Caco-2 (cell line): ENCODE results near the gene PLA2G12A. TPM values are rescaled to one million over a fixed set of nuclear protein-coding genes. Genes with fewer than 3 reads are reported as not detected.

ENCODE experiments used
- BruUV-seq: library from RNA; stranded (reverse); fragments of 400-500 nt; replicated peaks from 2 replicates; lab custom pipeline; 2021; lab: Mats Ljungman, UMichigan
- CTCF ChIA-PET: fragments of 300-600 bp; sonication (Branson Sonifier 250); formaldehyde crosslinking; loops from one replicate; lab custom pipeline; 2022; ENCODE audit warnings: antibody characterized with exemption; lab: Charles Lee
- POLR2A ChIA-PET: fragments of 300-600 bp; sonication (Branson Sonifier 250); formaldehyde crosslinking; loops from one replicate; lab custom pipeline; 2022; ENCODE audit warnings: antibody characterized with exemption; lab: Charles Lee
- DNase-seq, 2 experiments: peaks; one replicate each; pipeline versions ENCODE4 v3.0.0 to v3.0.0-alpha.2; 2020 to 2022
- H3K27me3 ChIP-seq: replicated peaks from 2 replicates; pipeline ENCODE4 v1.6.0; 2011; ENCODE audit warnings: low read length; ENCODE audit not compliant: control insufficient read depth, insufficient read depth
- H3K36me3 ChIP-seq: 2 replicates; pipeline ENCODE4 v1.5.1; 2011; ENCODE audit warnings: low read length; ENCODE audit not compliant: control insufficient read depth, insufficient read depth
- H3K4me1 ChIP-seq: fragments of 250-450 bp; sonication (Bioruptor Pico); 2 replicates; pipeline ENCODE4 v1.5.1; 2020; ENCODE audit warnings: mild to moderate bottlenecking
- H3K4me3 ChIP-seq: 2 replicates; pipeline ENCODE4 v1.5.1; 2011; ENCODE audit warnings: low read depth, mild to moderate bottlenecking, control low read depth, low read length
- H3K9me3 ChIP-seq: fragments of 250-450 bp; sonication (Bioruptor Pico); 2 replicates; pipeline ENCODE4 v1.5.1; 2020; ENCODE audit warnings: mild to moderate bottlenecking, moderate library complexity
- H3K27ac Mint-ChIP-seq: one replicate; pipeline ENCODE4 v1.8.0; 2022; ENCODE audit warnings: mixed read lengths; ENCODE audit not compliant: unreplicated experiment
- H3K27me3 Mint-ChIP-seq: one replicate; pipeline ENCODE4 v1.8.0; 2022; ENCODE audit warnings: mixed read lengths; ENCODE audit not compliant: insufficient read depth, unreplicated experiment
- H3K36me3 Mint-ChIP-seq: one replicate; pipeline ENCODE4 v1.8.0; 2022; ENCODE audit warnings: mild to moderate bottlenecking, mixed read lengths; ENCODE audit not compliant: insufficient read depth, unreplicated experiment
- H3K4me1 Mint-ChIP-seq: one replicate; pipeline ENCODE4 v1.8.0; 2022; ENCODE audit warnings: low read depth, mixed read lengths; ENCODE audit not compliant: unreplicated experiment
- H3K4me3 Mint-ChIP-seq: one replicate; pipeline ENCODE4 v1.8.0; 2022; ENCODE audit warnings: mild to moderate bottlenecking, moderate library complexity, mixed read lengths; ENCODE audit not compliant: unreplicated experiment
- H3K9me3 Mint-ChIP-seq: one replicate; pipeline ENCODE4 v1.8.0; 2022; ENCODE audit warnings: mixed read lengths; ENCODE audit not compliant: unreplicated experiment
- intact Hi-C: fragments of 100-400 bp; cut with micrococcal nuclease; formaldehyde crosslinking; loops from one replicate; pipeline ENCODE4 v1.10.0; 2022; ENCODE audit not compliant: unreplicated experiment
- total RNA-seq: library from RNA; stranded (reverse); gene quantifications from 2 replicates; pipeline ENCODE4 v1.2.3, GENCODE V29; 2022
- TF ChIP-seq, protein P1 (sequence below), 2 experiments: fragments of 200-600 bp in 1 of 2; IDR thresholded peaks; 1 replicate in 1 of 2; 2 replicates in 1 of 2; pipeline versions ENCODE4 v1.5.1 to v1.8.0; 2011 to 2022; ENCODE audit warnings: antibody characterized with exemption in 1 of 2, control low read depth in 1 of 2, inconsistent platforms in 1 of 2, low read depth in 1 of 2, low read length in 1 of 2, mild to moderate bottlenecking in 1 of 2, moderate library complexity in 1 of 2; ENCODE audit not compliant: insufficient read depth in 1 of 2, severe bottlenecking in 1 of 2, unreplicated experiment in 1 of 2

Gene PLA2G12A
- total RNA-seq, 1 experiment from 2014 or later, result 34.1 TPM

DNA sequence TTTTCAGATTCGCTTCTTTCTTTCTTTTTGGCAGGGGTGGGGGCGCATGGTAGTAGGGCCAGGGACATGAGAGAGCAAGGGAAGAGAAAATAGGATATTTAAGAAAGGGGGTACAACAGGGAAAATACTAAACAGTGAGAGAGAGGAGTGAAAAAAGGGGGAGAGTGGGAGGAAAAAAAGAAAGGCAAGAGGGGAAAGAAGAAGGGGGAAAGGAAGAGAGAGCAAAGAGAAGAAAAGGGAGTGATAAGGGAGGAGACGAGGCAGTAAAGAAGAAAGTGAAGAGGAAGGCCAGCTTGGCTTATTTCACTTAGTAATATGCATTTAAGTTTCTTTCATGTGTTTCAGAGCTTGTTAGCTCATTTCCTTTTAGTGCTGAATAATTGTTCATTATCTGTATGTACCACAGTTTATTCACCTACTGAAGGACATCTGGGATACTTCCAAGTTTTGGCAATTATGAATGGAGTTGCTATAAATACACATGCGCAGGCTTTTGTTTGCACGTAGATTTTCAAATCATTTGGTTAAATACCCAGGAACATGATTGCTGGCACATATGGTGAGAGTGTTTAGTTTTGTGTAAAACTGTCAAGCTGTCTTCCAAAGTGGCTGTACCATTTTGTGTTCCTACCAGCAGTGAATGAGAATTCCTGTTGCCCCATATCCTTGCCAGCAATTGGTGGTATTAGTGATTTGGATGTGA lies 63.9 kb downstream of the PLA2G12A start:
- POLR2A ChIA-PET, result no interaction called here
- no peak overlapping the region for H3K4me3 ChIP-seq
- no peaks in the 10 kb centered on the region for H3K4me1 ChIP-seq
- no peaks in the 10 kb centered on the region for H3K27me3 ChIP-seq
- no peaks in the 10 kb centered on the region for H3K36me3 Mint-ChIP-seq
- H3K9me3 ChIP-seq, result no peaks in the 10 kb centered on the region
- no peaks in the 10 kb centered on the region for H3K4me1 Mint-ChIP-seq
- H3K27me3 Mint-ChIP-seq, result peaks cover 16% of the 10 kb centered on the region
- intact Hi-C loops, result no loop called here
- no peak for DNase-seq
- H3K9me3 Mint-ChIP-seq, result peaks cover under 1% of the 10 kb centered on the region
- CTCF ChIA-PET, result no interaction called here
- H3K36me3 ChIP-seq, result no peaks in the 10 kb centered on the region
- no peak overlapping the region for H3K27ac Mint-ChIP-seq
- TF ChIP-seq, protein P1, sequence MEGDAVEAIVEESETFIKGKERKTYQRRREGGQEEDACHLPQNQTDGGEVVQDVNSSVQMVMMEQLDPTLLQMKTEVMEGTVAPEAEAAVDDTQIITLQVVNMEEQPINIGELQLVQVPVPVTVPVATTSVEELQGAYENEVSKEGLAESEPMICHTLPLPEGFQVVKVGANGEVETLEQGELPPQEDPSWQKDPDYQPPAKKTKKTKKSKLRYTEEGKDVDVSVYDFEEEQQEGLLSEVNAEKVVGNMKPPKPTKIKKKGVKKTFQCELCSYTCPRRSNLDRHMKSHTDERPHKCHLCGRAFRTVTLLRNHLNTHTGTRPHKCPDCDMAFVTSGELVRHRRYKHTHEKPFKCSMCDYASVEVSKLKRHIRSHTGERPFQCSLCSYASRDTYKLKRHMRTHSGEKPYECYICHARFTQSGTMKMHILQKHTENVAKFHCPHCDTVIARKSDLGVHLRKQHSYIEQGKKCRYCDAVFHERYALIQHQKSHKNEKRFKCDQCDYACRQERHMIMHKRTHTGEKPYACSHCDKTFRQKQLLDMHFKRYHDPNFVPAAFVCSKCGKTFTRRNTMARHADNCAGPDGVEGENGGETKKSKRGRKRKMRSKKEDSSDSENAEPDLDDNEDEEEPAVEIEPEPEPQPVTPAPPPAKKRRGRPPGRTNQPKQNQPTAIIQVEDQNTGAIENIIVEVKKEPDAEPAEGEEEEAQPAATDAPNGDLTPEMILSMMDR (IDR thresholded peaks at IDR 0.05; ENCODE audit: insufficient read depth in 1 of 2, low read depth in 1 of 2, low read length in 1 of 2, severe bottlenecking in 1 of 2, unreplicated experiment in 1 of 2), result no peak
- BruUV-seq, result no TSS peak
- no peak overlapping the region for H3K4me3 Mint-ChIP-seq

DNA sequence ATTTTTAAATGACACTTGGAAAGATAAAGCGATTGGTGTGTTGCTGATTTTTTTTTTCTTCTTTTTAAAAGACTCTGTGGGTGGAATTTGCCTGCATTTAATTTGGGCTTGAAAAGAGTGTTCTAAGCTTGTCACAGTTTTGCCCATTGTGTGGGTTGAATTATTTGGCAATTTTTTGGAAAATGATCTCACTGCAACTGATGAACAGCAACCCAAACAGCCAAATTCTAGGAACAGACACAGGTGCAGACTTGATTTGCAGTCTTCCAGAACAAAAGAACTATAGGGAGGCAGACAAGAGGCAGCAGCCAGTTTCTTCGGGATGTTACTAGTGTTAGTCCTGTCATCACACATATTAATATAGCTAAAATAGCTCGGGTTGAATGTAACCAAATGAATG lies 67.1 kb downstream of the PLA2G12A start:
- no peaks in the 10 kb centered on the region for H3K9me3 Mint-ChIP-seq
- H3K9me3 ChIP-seq, result no peaks in the 10 kb centered on the region
- no peak overlapping the region for H3K27ac Mint-ChIP-seq
- H3K4me1 ChIP-seq, result no peaks in the 10 kb centered on the region
- BruUV-seq, result no TSS peak
- H3K4me3 Mint-ChIP-seq, result no peak overlapping the region
- H3K27me3 ChIP-seq, result no peaks in the 10 kb centered on the region
- ChIA-PET CTCF (interaction anchor here (0.5 kb wide), 1 partner anchor 752 kb away, joined by 3 read pairs; no protein-coding TSS in a partner anchor), POLR2A (no interaction called here)
- H3K27me3 Mint-ChIP-seq, result no peaks in the 10 kb centered on the region
- H3K36me3 ChIP-seq, result no peaks in the 10 kb centered on the region
- intact Hi-C loops, result no loop called here
- no peak overlapping the region for H3K4me3 ChIP-seq
- no peaks in the 10 kb centered on the region for H3K36me3 Mint-ChIP-seq
- DNase-seq, result no peak
- TF ChIP-seq, protein P1 (IDR thresholded peaks at IDR 0.05; ENCODE audit: insufficient read depth in 1 of 2, low read depth in 1 of 2, low read length in 1 of 2, severe bottlenecking in 1 of 2, unreplicated experiment in 1 of 2), result no peak
- H3K4me1 Mint-ChIP-seq, result no peaks in the 10 kb centered on the region

DNA sequence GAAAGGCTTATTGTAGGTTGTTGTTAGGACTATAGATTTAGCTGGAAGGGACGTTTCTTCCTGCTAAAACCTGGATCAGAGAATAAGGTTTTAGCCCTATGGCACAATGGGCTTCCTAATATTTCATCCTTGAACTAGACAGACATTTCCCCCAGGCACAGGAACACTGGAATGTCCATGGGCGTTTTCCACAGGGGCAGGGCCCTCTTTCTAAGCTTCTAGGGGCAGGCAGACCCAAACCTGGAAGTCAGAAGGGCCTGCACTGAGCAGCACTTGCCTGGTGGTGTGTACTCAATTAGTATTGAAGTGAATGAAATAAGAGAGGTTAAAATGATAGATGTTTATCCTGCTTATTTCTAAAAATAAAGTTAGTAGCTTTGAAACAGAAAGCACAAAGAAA lies 67.8 kb downstream of the PLA2G12A start:
- CTCF ChIA-PET, result no interaction called here
- H3K9me3 Mint-ChIP-seq, result no peaks in the 10 kb centered on the region
- POLR2A ChIA-PET, result no interaction called here
- no peak for DNase-seq
- H3K9me3 ChIP-seq, result no peaks in the 10 kb centered on the region
- H3K27me3 ChIP-seq, result no peaks in the 10 kb centered on the region
- H3K27ac Mint-ChIP-seq, result no peak overlapping the region
- no peaks in the 10 kb centered on the region for H3K36me3 ChIP-seq
- intact Hi-C loops, result no loop called here
- no peaks in the 10 kb centered on the region for H3K4me1 ChIP-seq
- H3K4me3 Mint-ChIP-seq, result no peak overlapping the region
- TF ChIP-seq, protein P1 (IDR thresholded peaks at IDR 0.05; ENCODE audit: insufficient read depth in 1 of 2, low read depth in 1 of 2, low read length in 1 of 2, severe bottlenecking in 1 of 2, unreplicated experiment in 1 of 2), result no peak
- no peak overlapping the region for H3K4me3 ChIP-seq
- no peaks in the 10 kb centered on the region for H3K4me1 Mint-ChIP-seq
- no peaks in the 10 kb centered on the region for H3K27me3 Mint-ChIP-seq
- BruUV-seq, result no TSS peak
- no peaks in the 10 kb centered on the region for H3K36me3 Mint-ChIP-seq

Other genes starting within 250 kb of the PLA2G12A start
- gene MCUB, start 169.8 kb downstream of the PLA2G12A start, total RNA-seq, result 1.8 and 3.6 TPM in 2 replicates
- gene CASP6, start 26.6 kb downstream of the PLA2G12A start, total RNA-seq, result 35.9 and 36.7 TPM in 2 replicates
- gene CFI, start 71.9 kb upstream of the PLA2G12A start, total RNA-seq, result 0.19 TPM in 1 of 2 replicates, not detected in the other
- gene GAR1, start 85.7 kb upstream of the PLA2G12A start, total RNA-seq, result 30.8 and 31.6 TPM in 2 replicates
- 0.34 and 0.37 TPM in 2 replicates for gene RRH, start 97.9 kb upstream of the PLA2G12A start, total RNA-seq
- gene LRIT3, start 118.0 kb upstream of the PLA2G12A start, total RNA-seq, result 0.34 and 0.35 TPM in 2 replicates
- 0.25 and 0.37 TPM in 2 replicates for gene EGF, start 182.8 kb upstream of the PLA2G12A start, total RNA-seq